HG03064 (cell line): Measurements from ENCODE around the gene PHYHD1.
"Not testable (repeated sequence)": the region's sequence is repeated elsewhere in the genome, so short reads cannot be mapped to it uniquely, and the experiment has no call there.

Source experiments
- ATAC-seq: cut with Tn5 transposase; IDR thresholded peaks from one replicate; pipeline ENCODE4 v1.9.1; 2021; ENCODE audit warnings: low read depth; ENCODE audit not compliant: unreplicated experiment

The PHYHD1 gene

DNA sequence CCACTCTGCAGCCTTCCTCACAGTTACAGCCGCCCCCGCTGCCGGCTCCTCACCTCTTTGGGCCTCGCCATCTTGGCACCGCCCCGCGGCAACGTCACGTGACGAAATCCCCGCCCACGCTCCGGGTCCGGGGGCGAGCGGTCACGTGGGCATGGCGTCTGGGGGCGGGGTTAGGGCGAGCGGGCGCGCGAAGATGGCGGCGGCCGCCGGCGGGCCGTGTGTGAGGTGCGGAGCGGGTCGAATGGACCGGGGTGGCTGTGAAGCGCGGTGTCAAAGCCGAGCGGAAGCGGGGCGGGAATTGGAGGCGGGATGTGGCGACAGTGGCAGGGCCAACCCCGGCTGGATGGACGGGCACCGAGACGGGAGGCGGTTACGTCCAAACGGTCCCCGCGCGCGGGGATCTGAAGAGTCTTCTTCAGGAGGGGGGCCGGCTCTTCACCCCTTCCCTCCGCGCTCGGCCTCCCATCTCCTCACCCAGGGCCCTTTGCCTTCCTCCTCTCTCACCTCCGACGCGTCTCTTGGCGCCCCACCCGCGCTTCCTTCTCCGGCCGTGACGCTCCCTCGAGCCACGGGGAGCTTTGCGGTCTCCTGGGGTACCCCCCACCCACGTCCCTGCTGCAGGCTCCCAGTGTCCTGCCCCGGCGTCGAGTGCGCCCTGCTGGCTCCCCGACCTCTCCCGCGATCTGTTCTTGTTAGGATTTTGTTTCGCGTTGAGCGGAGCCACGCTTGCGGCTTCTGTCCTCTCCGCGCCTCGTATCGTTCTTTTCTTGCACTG, 26.9 kb downstream of the PHYHD1 start, which contains the start of the genes DOLK and NUP188:
TSS of gene DOLK (minus strand) at position 77 of the 775 bp plus-strand sequence. CDS start 300 bp downstream, outside the sequence.
TSS of gene NUP188 (plus strand) at position 173 of the 775 bp plus-strand sequence. CDS start at position 194, 21 bp downstream.
- peak; percentile 54 for ATAC-seq

DNA sequence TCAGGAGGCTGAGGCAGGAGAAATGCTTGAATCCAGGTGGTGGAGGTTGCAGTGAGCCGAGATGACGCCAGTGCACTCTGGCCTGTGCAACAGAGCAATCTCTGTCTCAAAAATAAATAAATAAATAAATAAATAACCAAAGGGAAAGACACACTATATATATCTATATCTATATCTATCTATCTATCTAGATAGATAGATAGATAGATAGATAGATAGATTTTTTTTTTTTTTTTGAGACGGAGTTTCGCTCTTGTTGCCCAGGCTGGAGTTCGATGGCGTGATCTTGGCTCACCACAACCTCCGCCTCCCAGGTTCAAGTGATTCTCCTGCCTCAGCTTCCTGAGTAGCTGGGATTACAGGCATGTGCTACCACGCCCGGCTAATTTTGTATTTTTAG, 40.6 kb downstream of the PHYHD1 start:
- ATAC-seq = not testable (repeated sequence)

DNA sequence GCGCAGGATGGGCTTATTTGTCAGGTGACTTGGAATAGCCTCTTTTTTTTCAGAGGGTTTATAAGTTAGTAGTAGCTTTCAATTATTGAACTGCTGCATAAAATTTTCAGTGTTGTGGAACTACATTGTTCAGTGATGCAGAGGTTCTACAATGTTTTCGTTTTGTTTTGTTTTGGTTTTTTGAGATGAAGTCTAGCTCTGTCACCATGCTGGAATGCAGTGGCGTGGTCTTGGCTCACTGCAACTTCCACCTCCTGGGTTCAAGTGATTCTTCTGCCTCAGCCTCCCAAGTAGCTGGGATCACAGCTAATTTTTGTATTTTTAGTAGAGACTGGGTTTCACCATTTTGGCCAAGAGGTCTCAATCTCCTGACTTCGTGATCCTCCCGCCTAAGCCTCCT, 48.7 kb downstream of the PHYHD1 start:
- no peak for ATAC-seq

DNA sequence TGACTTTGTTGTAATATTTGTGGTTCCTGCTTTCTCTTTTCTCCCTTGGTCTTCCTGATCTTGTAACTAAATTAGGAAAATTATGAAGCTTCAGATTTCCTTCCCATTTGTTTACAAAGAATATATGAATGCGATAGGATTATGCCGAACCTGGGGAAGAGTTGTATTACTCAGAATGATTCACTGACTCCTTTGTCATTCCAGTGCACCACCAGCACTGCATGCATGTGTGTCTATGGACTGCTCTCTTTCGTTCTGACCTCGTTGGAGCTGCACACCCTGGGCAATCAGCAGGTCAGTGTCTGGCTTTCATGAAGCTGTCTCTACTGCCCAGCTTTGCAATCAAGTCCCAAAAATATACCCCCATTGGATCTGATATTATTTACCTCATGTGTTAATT, 52.2 kb downstream of the PHYHD1 start:
- ATAC-seq = no peak

DNA sequence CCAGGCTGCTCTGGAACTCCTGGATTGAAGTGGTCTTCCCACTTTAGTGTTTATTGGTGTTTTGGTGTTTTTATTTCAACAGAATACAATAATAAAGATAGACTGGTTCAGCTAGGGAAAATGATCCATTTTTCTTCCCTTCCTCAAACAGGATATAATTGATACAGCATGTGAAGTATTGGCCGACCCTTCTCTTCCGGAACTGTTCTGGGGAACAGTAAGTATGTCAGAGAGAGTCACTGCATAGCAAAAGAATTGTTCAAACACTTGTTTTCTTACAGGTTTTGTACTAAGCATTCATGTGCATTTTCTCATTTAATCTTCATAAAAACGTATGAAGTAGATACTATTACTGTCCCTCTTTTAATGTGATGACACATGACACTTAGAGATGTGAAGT, 58.3 kb downstream of the PHYHD1 start:
- no peak for ATAC-seq

DNA sequence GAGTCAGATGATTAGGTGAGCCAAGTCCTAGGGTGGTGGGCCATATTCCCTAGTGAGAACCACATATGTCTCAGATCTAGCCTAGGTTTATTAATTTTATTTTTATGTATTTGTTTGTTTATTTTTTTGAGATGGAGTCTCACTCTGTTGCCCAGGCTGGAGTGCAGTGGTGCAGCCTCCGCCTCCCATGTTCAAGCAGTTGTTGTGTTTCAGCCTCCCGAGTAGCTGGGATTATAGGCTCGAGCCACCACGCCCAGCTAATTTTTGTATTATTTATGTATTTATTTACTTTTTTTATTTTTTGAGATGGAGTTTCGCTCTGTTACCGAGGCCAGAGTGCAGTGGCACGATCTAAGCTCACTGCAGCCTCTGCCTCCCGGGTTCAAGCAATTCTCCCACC, 62.8 kb downstream of the PHYHD1 start:
- ATAC-seq = no peak

DNA sequence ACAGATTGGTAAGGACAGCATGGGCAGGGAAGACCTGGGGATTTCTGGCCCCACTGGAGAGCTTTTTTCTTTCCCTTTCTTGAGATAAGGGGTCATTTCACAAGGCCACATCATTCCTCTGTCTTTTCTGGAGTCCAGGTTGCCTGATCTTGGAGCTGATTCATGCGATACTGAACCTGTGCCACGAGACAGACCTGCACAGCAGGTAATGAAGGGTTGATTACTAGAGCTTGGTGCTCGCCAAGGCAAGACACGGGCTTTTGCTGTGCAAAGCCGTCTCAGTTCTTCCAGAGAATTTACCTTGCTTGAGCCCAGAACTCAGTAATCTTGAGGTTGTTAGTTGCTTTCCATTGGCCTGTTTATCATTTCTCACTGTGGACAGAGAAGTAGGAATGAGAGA, 65.9 kb downstream of the PHYHD1 start:
- no peak for ATAC-seq

DNA sequence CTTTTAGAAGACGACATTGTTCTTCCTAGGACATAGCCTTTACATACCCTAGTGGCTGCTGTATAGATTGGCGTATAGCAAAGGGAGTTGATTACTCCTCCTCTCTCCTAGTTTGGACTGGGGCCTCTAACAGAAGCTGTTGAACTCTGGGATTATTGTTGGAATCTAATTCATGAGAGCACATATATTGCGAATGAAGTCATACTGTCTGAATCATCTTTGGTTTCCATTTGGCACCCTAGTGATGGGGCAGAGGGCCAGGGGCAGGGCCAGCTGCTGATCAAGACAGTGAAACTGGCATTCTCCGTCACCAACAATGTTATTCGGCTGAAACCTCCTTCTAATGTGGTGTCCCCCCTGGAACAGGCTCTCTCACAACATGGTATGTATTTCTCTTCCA, 67.0 kb downstream of the PHYHD1 start:
- ATAC-seq = no peak
